CD4-positive, alpha-beta T cell (primary cell): ENCODE results near the gene GRIN3B. TPM values are rescaled to one million over a fixed set of nuclear protein-coding genes. Genes with fewer than 3 reads are reported as not detected.
A peak's percentile ranks its signal among the peaks of the same experiment; 100 is the strongest.

Experiments
- ATAC-seq: fragments of 200-7000 bp; cut with Tn5 transposase; one replicate; pipeline ENCODE4 v1.10.0; 2022; ENCODE audit warnings: mild to moderate bottlenecking; ENCODE audit not compliant: poor library complexity
- CTCF ChIA-PET: fragments of 350-600 bp; sonication (Branson Sonifier 250); formaldehyde crosslinking; loops from one replicate; lab custom pipeline; 2021; ENCODE audit warnings: antibody characterized with exemption, inconsistent platforms; lab: Charles Lee
- POLR2A ChIA-PET: fragments of 350-600 bp; sonication (Branson Sonifier 250); formaldehyde crosslinking; loops from one replicate; lab custom pipeline; 2021; ENCODE audit warnings: antibody characterized with exemption, inconsistent platforms; lab: Charles Lee
- DNase-seq, 14 experiments: peaks; one replicate each; pipeline ENCODE4 v3.0.0-alpha.2; 2013 to 2020; ENCODE audit warnings: mixed read lengths in 2 of 14
- H3K27ac ChIP-seq, 2 donors: one replicate each; pipeline versions ENCODE4 v1.5.1 to v1.7.0; 2013; ENCODE audit warnings: low read length in 2 of 2, low read depth in 1 of 2, mild to moderate bottlenecking in 1 of 2
- H3K27me3 ChIP-seq, 2 experiments: 1 replicate in 1 of 2; 2 replicates in 1 of 2; pipeline versions ENCODE4 v1.6.1 to v1.7.0; 2013; ENCODE audit warnings: low read length in 2 of 2, control low read depth in 1 of 2, mild to moderate bottlenecking in 1 of 2, moderate library complexity in 1 of 2; ENCODE audit not compliant: insufficient read depth in 2 of 2, control insufficient read depth in 1 of 2
- H3K36me3 ChIP-seq: one replicate; pipeline ENCODE4 v1.6.1; 2013; ENCODE audit warnings: low read length, control low read depth; ENCODE audit not compliant: insufficient read depth
- H3K4me1 ChIP-seq: one replicate; pipeline ENCODE4 v1.6.1; 2013; ENCODE audit warnings: low read length, control low read depth; ENCODE audit not compliant: insufficient read depth
- H3K4me3 ChIP-seq: one replicate; pipeline ENCODE4 v1.5.1; 2013; ENCODE audit warnings: mild to moderate bottlenecking, low read length, moderate library complexity
- H3K9me3 ChIP-seq, 2 experiments: 1 replicate in 1 of 2; 2 replicates in 1 of 2; pipeline versions ENCODE4 v1.6.1 to v1.7.0; 2013; ENCODE audit warnings: low read length in 2 of 2, mild to moderate bottlenecking in 2 of 2, control low read depth in 1 of 2, moderate library complexity in 1 of 2; ENCODE audit not compliant: control insufficient read depth in 1 of 2, insufficient read depth in 1 of 2
- H3K27ac Mint-ChIP-seq: one replicate; pipeline ENCODE4 v1.8.0; 2020; ENCODE audit warnings: mixed read lengths
- H3K27me3 Mint-ChIP-seq: one replicate; pipeline ENCODE4 v1.8.0; 2021; ENCODE audit warnings: mixed read lengths
- H3K36me3 Mint-ChIP-seq: one replicate; pipeline ENCODE4 v1.8.0; 2021; ENCODE audit warnings: low read depth, mixed read lengths
- H3K4me1 Mint-ChIP-seq: one replicate; pipeline ENCODE4 v1.8.0; 2021; ENCODE audit warnings: low read depth, mixed read lengths
- H3K4me3 Mint-ChIP-seq: one replicate; pipeline ENCODE4 v1.8.0; 2020; ENCODE audit warnings: mild to moderate bottlenecking, mixed read lengths
- H3K9me3 Mint-ChIP-seq: one replicate; pipeline ENCODE4 v1.8.0; 2020; ENCODE audit warnings: mixed read lengths
- CTCF ChIP-seq: fragments of 200-600 bp; IDR thresholded peaks from one replicate; pipeline ENCODE4 v1.8.0; 2022; ENCODE audit warnings: antibody characterized with exemption, mild to moderate bottlenecking
- intact Hi-C, 2 experiments: fragments of 100-400 bp; cut with DNase I in 1 of 2; cut with micrococcal nuclease in 1 of 2; formaldehyde crosslinking; loops; one replicate each; pipeline versions ENCODE4 v1.15.1 to v1.9.0; 2023 to 2025; cut with DNase I, micrococcal nuclease
- total RNA-seq, 174 experiments: library from RNA in 2 of 174; stranded (reverse) in 2 of 174; gene quantifications; one replicate each; pipeline ENCODE4 v1.2.3 and lab custom pipeline; 2021 to 2026

The GRIN3B gene
- total RNA-seq, 2 experiments from 2014 or later = 0.17 to 0.22 TPM

- POLR2A ChIA-PET = interaction anchor here (0.6 to 1.0 kb wide), 4 partner anchors 19 to 193 kb away, joined by 3 to 4 read pairs (median 3); partner anchors contain the start of genes RNU6-2 and TMEM259
- H3K4me3 Mint-ChIP-seq = peak overlapping the region; percentile 34
- peaks cover 0 to 11% of the 10 kb centered on the region in 2 experiments for H3K9me3 ChIP-seq
- no peak overlapping the region for H3K27ac ChIP-seq
- intact Hi-C loops = loop anchor here (1.0 kb wide), 5 partner anchors 19 to 231 kb away; no protein-coding TSS in a partner anchor
- no peaks in the 10 kb centered on the region for H3K36me3 ChIP-seq
- no peak for ATAC-seq
- CTCF ChIA-PET = no interaction called here
- H3K27me3 Mint-ChIP-seq = peaks cover 31% of the 10 kb centered on the region
- no peak overlapping the region for H3K27ac Mint-ChIP-seq
- no peaks in the 10 kb centered on the region for H3K9me3 Mint-ChIP-seq
- H3K4me1 Mint-ChIP-seq = peaks cover 13% of the 10 kb centered on the region
- H3K4me1 ChIP-seq = peaks cover 31% of the 10 kb centered on the region
- DNase-seq = no peak
- H3K36me3 Mint-ChIP-seq = peaks cover 6% of the 10 kb centered on the region
- TF ChIP-seq CTCF = no peak
- H3K4me3 ChIP-seq = no peak overlapping the region
- H3K27me3 ChIP-seq = peaks cover 30 to 47% of the 10 kb centered on the region in 2 experiments
Observed at GRCh38 chr19:1000591-1001537, 645 bp downstream of the GRIN3B start.

- peaks cover 23% of the 10 kb centered on the region for H3K4me1 ChIP-seq
- H3K27me3 Mint-ChIP-seq = peaks cover 26% of the 10 kb centered on the region
- no peak overlapping the region for H3K27ac Mint-ChIP-seq
- H3K36me3 Mint-ChIP-seq = peaks cover under 1% of the 10 kb centered on the region
- no peaks in the 10 kb centered on the region for H3K36me3 ChIP-seq
- intact Hi-C loops = loop anchor here (1.0 kb wide), 5 partner anchors 19 to 231 kb away; no protein-coding TSS in a partner anchor
- peaks cover 0 to 11% of the 10 kb centered on the region in 2 experiments for H3K9me3 ChIP-seq
- TF ChIP-seq CTCF = peak; percentile 91
- H3K27ac ChIP-seq = no peak overlapping the region
- H3K4me3 Mint-ChIP-seq = no peak overlapping the region
- H3K9me3 Mint-ChIP-seq = no peaks in the 10 kb centered on the region
- CTCF ChIA-PET = no interaction called here
- peaks cover 7% of the 10 kb centered on the region for H3K4me1 Mint-ChIP-seq
- peak in 13 of 14 experiments; percentile 62 to 82 (median 71) for DNase-seq
- POLR2A ChIA-PET = interaction anchor here (0.6 to 1.0 kb wide), 4 partner anchors 18 to 192 kb away, joined by 3 to 4 read pairs (median 3); partner anchors contain the start of genes RNU6-2 and TMEM259
- peaks cover 30 to 40% of the 10 kb centered on the region in 2 experiments for H3K27me3 ChIP-seq
- ATAC-seq = peak; percentile 82
- H3K4me3 ChIP-seq = no peak overlapping the region
Observed at GRCh38 chr19:1001538-1002166, 1.4 kb downstream of the GRIN3B start.

GRCh38 chr19:1002600-1002999, 2.4 kb downstream of the GRIN3B start:
- POLR2A ChIA-PET = interaction anchor here (0.6 to 1.1 kb wide), 3 partner anchors 64 to 138 kb away, joined by 3 to 4 read pairs (median 4); partner anchors contain the start of gene ARHGAP45
- Mint-ChIP-seq H3K27ac (no peak overlapping the region), H3K4me3 (no peak overlapping the region), H3K4me1 (peaks cover 6% of the 10 kb centered on the region), H3K27me3 (peaks cover 23% of the 10 kb centered on the region), H3K9me3 (no peaks in the 10 kb centered on the region), H3K36me3 (no peaks in the 10 kb centered on the region)
- Histone ChIP-seq H3K27me3 (peaks cover 30 to 33% of the 10 kb centered on the region in 2 experiments), H3K9me3 (peaks cover 0 to 11% of the 10 kb centered on the region in 2 experiments), H3K36me3 (no peaks in the 10 kb centered on the region), H3K27ac (no peak overlapping the region), H3K4me1 (peaks cover 16% of the 10 kb centered on the region), H3K4me3 (no peak overlapping the region)
- DNase-seq (no peak), ATAC-seq (no peak)
- no peak for TF ChIP-seq CTCF
- CTCF ChIA-PET = no interaction called here
- intact Hi-C loops = no loop called here
